ENCODE results near the gene ZNF609. TPM values are rescaled to one million over a fixed set of nuclear protein-coding genes. Genes with fewer than 3 reads are reported as not detected.

ZNF609 gene
- total and polyA plus RNA-seq, 2 of the 13 experiments (the other 11 are each of a cell fraction or from before 2014, with no cell fraction given) = 8.9 to 9.9 TPM

GRCh38 chr15:64732156-64732860 is 271.9 kb downstream of the ZNF609 start (continued):
- TF ChIP-seq, protein P1, sequence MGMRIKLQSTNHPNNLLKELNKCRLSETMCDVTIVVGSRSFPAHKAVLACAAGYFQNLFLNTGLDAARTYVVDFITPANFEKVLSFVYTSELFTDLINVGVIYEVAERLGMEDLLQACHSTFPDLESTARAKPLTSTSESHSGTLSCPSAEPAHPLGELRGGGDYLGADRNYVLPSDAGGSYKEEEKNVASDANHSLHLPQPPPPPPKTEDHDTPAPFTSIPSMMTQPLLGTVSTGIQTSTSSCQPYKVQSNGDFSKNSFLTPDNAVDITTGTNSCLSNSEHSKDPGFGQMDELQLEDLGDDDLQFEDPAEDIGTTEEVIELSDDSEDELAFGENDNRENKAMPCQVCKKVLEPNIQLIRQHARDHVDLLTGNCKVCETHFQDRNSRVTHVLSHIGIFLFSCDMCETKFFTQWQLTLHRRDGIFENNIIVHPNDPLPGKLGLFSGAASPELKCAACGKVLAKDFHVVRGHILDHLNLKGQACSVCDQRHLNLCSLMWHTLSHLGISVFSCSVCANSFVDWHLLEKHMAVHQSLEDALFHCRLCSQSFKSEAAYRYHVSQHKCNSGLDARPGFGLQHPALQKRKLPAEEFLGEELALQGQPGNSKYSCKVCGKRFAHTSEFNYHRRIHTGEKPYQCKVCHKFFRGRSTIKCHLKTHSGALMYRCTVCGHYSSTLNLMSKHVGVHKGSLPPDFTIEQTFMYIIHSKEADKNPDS (CRISPR knock-in tag; IDR thresholded peaks at IDR 0.05) = no peak
- TF ChIP-seq PRMT3 (CRISPR knock-in tag; IDR thresholded peaks at IDR 0.05; ENCODE audit: borderline replicate concordance, low read depth) (no peak), SMAD1 (CRISPR knock-in tag; IDR thresholded peaks at IDR 0.05; ENCODE audit: borderline replicate concordance, low read depth) (no peak), U2AF1 (optimal IDR thresholded peaks at IDR 0.05; ENCODE audit: low read depth, low read length) (no peak), MED1 (CRISPR knock-in tag; IDR thresholded peaks at IDR 0.05) (peak; percentile 79), TCF12 (IDR thresholded peaks at IDR 0.05) (no peak), TCF12 (CRISPR knock-in tag; IDR thresholded peaks at IDR 0.05) (no peak), ZSCAN12 (CRISPR knock-in tag; IDR thresholded peaks at IDR 0.05) (no peak), HOXD1 (CRISPR knock-in tag; IDR thresholded peaks at IDR 0.05) (peak; percentile 60; the same call in 1 of the 2 replicates), ZNF496 (CRISPR knock-in tag; IDR thresholded peaks at IDR 0.05; ENCODE audit: insufficient replicate concordance) (no peak), GFI1 (CRISPR knock-in tag; IDR thresholded peaks at IDR 0.05; ENCODE audit: borderline replicate concordance) (no peak; the same call in 1 of the 2 replicates), ZNF281 (CRISPR knock-in tag; IDR thresholded peaks at IDR 0.05; ENCODE audit: borderline replicate concordance) (peak; percentile 70; the same call in 1 of the 2 replicates), TEAD3 (CRISPR knock-in tag; optimal IDR thresholded peaks at IDR 0.05; ENCODE audit: borderline replicate concordance) (peak; percentile 60), MTF2 (CRISPR knock-in tag; IDR thresholded peaks at IDR 0.05; ENCODE audit: borderline replicate concordance) (no peak), ZNF44 (CRISPR knock-in tag; IDR thresholded peaks at IDR 0.05) (no peak), ATM (IDR thresholded peaks at IDR 0.05; ENCODE audit: borderline replicate concordance) (no peak), ATF1 (CRISPR knock-in tag; IDR thresholded peaks at IDR 0.05) (no peak), NR2F6 (IDR thresholded peaks at IDR 0.05) (peak; percentile 86), NR2F6 (CRISPR knock-in tag; IDR thresholded peaks at IDR 0.05) (peak; percentile 91), GTF2F1 (IDR thresholded peaks at IDR 0.05; ENCODE audit: low read length) (no peak), ZNF138 (CRISPR knock-in tag; IDR thresholded peaks at IDR 0.05; ENCODE audit: low read depth) (no peak), SUZ12 (IDR thresholded peaks at IDR 0.05; ENCODE audit: low read depth, low read length) (no peak), MTERF4 (CRISPR knock-in tag; IDR thresholded peaks at IDR 0.05) (0 out of 2 replicates have a peak, but pooled peaks have one; percentile 20), ZNF589 (CRISPR knock-in tag; conservative IDR thresholded peaks at IDR 0.05) (no peak), FLYWCH1 (CRISPR knock-in tag; IDR thresholded peaks at IDR 0.05) (no peak), ZNF746 (CRISPR knock-in tag; IDR thresholded peaks at IDR 0.05) (no peak), PCBP1 (IDR thresholded peaks at IDR 0.05; ENCODE audit: borderline replicate concordance, low read depth, low read length) (no peak)
